Fibroblast of lung (primary cell): Measurements from ENCODE around the gene GID8. TPM values are rescaled to one million over a fixed set of nuclear protein-coding genes. Genes with fewer than 3 reads are reported as not detected.

Experiments
- DNase-seq, 2 donors: peaks; one replicate each; pipeline versions ENCODE4 v3.0.0 to v3.0.0-alpha.2; 2010; ENCODE audit warnings: low read depth in 2 of 2
- H2AFZ ChIP-seq: 2 replicates; pipeline ENCODE4 v1.5.1; 2012; ENCODE audit warnings: low read length, control low read depth, inconsistent platforms
- H3K27ac ChIP-seq: 2 replicates; pipeline ENCODE4 v1.5.1; 2011; ENCODE audit warnings: low read length, control low read depth; ENCODE audit not compliant: insufficient read depth
- H3K27me3 ChIP-seq: 2 replicates; pipeline ENCODE4 v1.5.1; 2011; ENCODE audit warnings: mild to moderate bottlenecking, low read length; ENCODE audit not compliant: control insufficient read depth, insufficient read depth
- H3K36me3 ChIP-seq: 2 replicates; pipeline ENCODE4 v1.5.1; 2011; ENCODE audit warnings: low read length; ENCODE audit not compliant: control insufficient read depth, insufficient read depth
- H3K4me1 ChIP-seq: 2 replicates; pipeline ENCODE4 v1.5.1; 2011; ENCODE audit warnings: low read length; ENCODE audit not compliant: control insufficient read depth, insufficient read depth; ENCODE audit errors: extremely low read depth
- H3K4me2 ChIP-seq: 2 replicates; pipeline ENCODE4 v1.5.1; 2011; ENCODE audit warnings: low read length, control low read depth; ENCODE audit not compliant: insufficient read depth; ENCODE audit errors: extremely low read depth
- H3K4me3 ChIP-seq, 4 experiments: fragments of 200-600 bp in 1 of 4; sonication (generic) in 1 of 4; replicated peaks in 1 of 4; 2 replicates each; pipeline ENCODE4 v1.5.1; 2011 to 2016; ENCODE audit warnings: low read length in 4 of 4, low read depth in 3 of 4, mild to moderate bottlenecking in 3 of 4, control low read depth in 2 of 4, inconsistent platforms in 1 of 4, mixed read lengths in 1 of 4; ENCODE audit not compliant: insufficient read depth in 1 of 4; ENCODE audit errors: control extremely low read depth in 1 of 4
- H3K79me2 ChIP-seq: 2 replicates; pipeline ENCODE4 v1.5.1; 2012; ENCODE audit warnings: mild to moderate bottlenecking, low read length, inconsistent platforms; ENCODE audit not compliant: control insufficient read depth, insufficient read depth
- H3K9ac ChIP-seq: 2 replicates; pipeline ENCODE4 v1.5.1; 2011; ENCODE audit warnings: mild to moderate bottlenecking, low read length, control low read depth; ENCODE audit not compliant: insufficient read depth
- H3K9me3 ChIP-seq: 2 replicates; pipeline ENCODE4 v1.5.1; 2012; ENCODE audit warnings: low read depth, low read length; ENCODE audit not compliant: control insufficient read depth, insufficient read depth
- H4K20me1 ChIP-seq: 2 replicates; pipeline ENCODE4 v1.5.1; 2011; ENCODE audit warnings: low read length; ENCODE audit not compliant: control insufficient read depth, insufficient read depth; ENCODE audit errors: extremely low read depth
- EZH2 ChIP-seq: IDR thresholded peaks from 2 replicates; pipeline ENCODE4 v1.5.1; 2012; ENCODE audit warnings: low read length, control low read depth, mild to moderate bottlenecking; ENCODE audit errors: missing control alignments
- polyA plus RNA-seq, 2 donors: library from polyadenylated mRNA; depleted of rRNA in 1 of 2; stranded (reverse) in 1 of 2; unstranded in 1 of 2; fragments of >200 nt; gene quantifications; 2 replicates each; pipeline ENCODE4 v1.2.1, GENCODE V29; 2011 to 2012; ENCODE audit warnings: missing spikeins in 1 of 2
- total RNA-seq: library from RNA; depleted of rRNA; stranded (reverse); fragments of >200 nt; gene quantifications from 2 replicates; pipeline ENCODE4 v1.2.1, GENCODE V29; 2014
- TF ChIP-seq, protein P1 (sequence below), 2 donors: IDR thresholded peaks in 1 of 2; conservative IDR thresholded peaks in 1 of 2; 1 replicate in 1 of 2; 2 replicates in 1 of 2; pipeline ENCODE4 v1.5.1; 2011 to 2012; ENCODE audit warnings: low read length in 2 of 2, control low read depth in 1 of 2, inconsistent platforms in 1 of 2, low read depth in 1 of 2, mild to moderate bottlenecking in 1 of 2

The GID8 gene
- total and polyA plus RNA-seq, 2 donors (not counting 1 experiment from before 2014, with no cell fraction given) = 23.0 to 33.9 TPM

DNA sequence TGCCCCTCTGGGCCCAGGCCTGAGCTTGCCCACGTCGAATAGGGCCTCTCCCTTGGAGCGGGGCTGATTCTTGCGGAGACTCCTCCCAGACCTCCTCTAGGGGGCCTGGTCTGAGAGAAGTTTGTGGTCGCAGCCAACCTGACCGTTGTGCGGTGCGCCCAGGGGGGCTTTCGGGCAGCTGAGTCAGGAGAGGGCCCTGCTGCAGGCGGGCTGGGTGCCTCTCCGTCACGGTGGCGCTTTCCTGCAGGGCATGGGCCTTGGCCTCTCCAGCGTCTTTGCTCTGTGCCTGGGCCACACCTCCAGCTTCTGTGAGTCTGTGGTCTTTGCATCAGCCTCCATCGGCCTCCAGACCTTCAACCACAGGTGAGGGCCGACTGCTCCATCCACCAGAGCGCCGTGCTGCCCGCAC is 27.4 kb downstream of the GID8 start:
- Histone ChIP-seq H3K4me3 (no peak overlapping the region), H3K27ac (no peak overlapping the region), H3K4me1 (no peaks in the 10 kb centered on the region)

DNA sequence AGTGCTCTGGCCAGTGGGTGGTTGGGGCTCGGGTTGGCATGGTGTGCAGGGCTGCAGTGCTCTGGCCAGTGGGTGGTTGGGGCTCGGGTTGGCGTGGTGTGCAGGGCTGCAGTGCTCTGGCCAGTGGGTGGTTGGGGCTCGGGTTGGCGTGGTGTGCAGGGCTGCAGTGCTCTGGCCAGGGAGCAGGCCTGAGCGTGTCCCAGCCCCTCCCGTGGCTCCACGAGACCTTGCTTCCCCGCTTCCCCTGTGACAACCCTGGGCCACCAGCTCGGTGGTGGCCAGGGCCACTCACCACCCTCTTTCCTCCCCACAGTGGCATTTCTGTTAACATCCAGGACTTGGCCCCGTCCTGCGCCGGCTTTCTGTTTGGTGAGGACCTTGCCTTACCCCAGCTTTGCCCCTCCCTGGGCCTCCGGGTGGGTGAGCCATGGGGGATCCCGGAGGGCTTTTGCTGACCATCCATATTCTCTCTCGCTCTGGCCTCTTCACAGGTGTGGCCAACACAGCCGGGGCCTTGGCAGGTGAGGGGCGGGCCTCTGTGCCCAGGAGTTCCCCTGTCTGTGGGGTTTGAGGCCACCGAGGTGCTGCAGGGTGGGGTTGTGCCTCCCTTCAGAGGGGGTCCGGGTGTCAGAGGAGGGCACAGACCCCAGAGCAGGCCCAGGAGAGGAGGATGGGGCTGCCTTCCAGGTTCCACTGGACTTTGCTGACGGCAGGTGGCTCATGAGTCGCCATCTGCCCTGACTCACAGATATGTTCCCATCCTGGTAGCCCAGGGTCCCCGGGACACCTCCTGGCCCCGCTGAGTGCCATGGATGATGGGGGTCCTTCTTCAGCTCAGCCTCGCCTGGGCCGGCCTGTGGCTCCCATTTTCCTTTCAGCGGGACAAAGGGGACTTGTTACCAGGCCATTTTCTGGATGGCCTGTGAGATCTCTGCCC is 28.5 kb downstream of the GID8 start:
- no peak overlapping the region for H3K4me3 ChIP-seq
- H3K36me3 ChIP-seq = no peaks in the 10 kb centered on the region
- H3K27me3 ChIP-seq = no peaks in the 10 kb centered on the region
- H4K20me1 ChIP-seq = no peaks in the 10 kb centered on the region
- no peak for DNase-seq
- H3K79me2 ChIP-seq = no peaks in the 10 kb centered on the region
- H3K9me3 ChIP-seq = no peaks in the 10 kb centered on the region
- no peak overlapping the region for H2AFZ ChIP-seq
- H3K27ac ChIP-seq = no peak overlapping the region
- TF ChIP-seq, protein P1, sequence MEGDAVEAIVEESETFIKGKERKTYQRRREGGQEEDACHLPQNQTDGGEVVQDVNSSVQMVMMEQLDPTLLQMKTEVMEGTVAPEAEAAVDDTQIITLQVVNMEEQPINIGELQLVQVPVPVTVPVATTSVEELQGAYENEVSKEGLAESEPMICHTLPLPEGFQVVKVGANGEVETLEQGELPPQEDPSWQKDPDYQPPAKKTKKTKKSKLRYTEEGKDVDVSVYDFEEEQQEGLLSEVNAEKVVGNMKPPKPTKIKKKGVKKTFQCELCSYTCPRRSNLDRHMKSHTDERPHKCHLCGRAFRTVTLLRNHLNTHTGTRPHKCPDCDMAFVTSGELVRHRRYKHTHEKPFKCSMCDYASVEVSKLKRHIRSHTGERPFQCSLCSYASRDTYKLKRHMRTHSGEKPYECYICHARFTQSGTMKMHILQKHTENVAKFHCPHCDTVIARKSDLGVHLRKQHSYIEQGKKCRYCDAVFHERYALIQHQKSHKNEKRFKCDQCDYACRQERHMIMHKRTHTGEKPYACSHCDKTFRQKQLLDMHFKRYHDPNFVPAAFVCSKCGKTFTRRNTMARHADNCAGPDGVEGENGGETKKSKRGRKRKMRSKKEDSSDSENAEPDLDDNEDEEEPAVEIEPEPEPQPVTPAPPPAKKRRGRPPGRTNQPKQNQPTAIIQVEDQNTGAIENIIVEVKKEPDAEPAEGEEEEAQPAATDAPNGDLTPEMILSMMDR (conservative IDR thresholded peaks at IDR 0.05 in 1 of 2, IDR thresholded peaks at IDR 0.05 in 1 of 2; ENCODE audit: low read depth in 1 of 2, low read length in 2 of 2) = no peak
- TF ChIP-seq EZH2 = no peak
- H3K9ac ChIP-seq = no peak overlapping the region
- H3K4me2 ChIP-seq = no peak overlapping the region
- no peaks in the 10 kb centered on the region for H3K4me1 ChIP-seq

More for the DNA sequence above, 27.4 kb downstream of the GID8 start:
- Histone ChIP-seq H2AFZ (no peak overlapping the region), H4K20me1 (no peaks in the 10 kb centered on the region), H3K9ac (no peak overlapping the region), H3K9me3 (no peaks in the 10 kb centered on the region), H3K79me2 (no peaks in the 10 kb centered on the region), H3K4me2 (no peak overlapping the region), H3K27me3 (no peaks in the 10 kb centered on the region), H3K36me3 (no peaks in the 10 kb centered on the region)
- TF ChIP-seq, protein P1 (conservative IDR thresholded peaks at IDR 0.05 in 1 of 2, IDR thresholded peaks at IDR 0.05 in 1 of 2; ENCODE audit: low read depth in 1 of 2, low read length in 2 of 2) = no peak
- TF ChIP-seq EZH2 = no peak
- DNase-seq = no peak

DNA sequence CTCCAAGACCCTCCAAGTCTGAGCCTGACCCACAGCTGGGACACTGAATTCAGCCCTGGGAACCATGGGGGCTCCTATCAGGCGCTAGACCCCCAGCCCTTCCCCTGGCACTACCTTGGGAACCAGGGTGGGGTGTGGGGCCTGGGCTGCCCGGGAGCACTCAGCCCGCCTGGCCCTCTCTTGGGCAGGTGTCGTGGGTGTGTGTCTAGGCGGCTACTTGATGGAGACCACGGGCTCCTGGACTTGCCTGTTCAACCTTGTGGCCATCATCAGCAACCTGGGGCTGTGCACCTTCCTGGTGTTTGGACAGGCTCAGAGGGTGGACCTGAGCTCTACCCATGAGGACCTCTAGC is 29.2 kb downstream of the GID8 start:
- Histone ChIP-seq H3K9me3 (no peaks in the 10 kb centered on the region), H3K4me2 (no peak overlapping the region), H3K4me1 (no peaks in the 10 kb centered on the region), H3K27me3 (no peaks in the 10 kb centered on the region), H3K9ac (no peak overlapping the region), H4K20me1 (no peaks in the 10 kb centered on the region), H2AFZ (no peak overlapping the region), H3K79me2 (no peaks in the 10 kb centered on the region), H3K36me3 (no peaks in the 10 kb centered on the region), H3K4me3 (no peak overlapping the region), H3K27ac (no peak overlapping the region)
- TF ChIP-seq, protein P1 (conservative IDR thresholded peaks at IDR 0.05 in 1 of 2, IDR thresholded peaks at IDR 0.05 in 1 of 2; ENCODE audit: low read depth in 1 of 2, low read length in 2 of 2) = no peak
- TF ChIP-seq EZH2 = no peak
- no peak for DNase-seq
